Measurements from ENCODE around the gene TTC4. TPM values are rescaled to one million over a fixed set of nuclear protein-coding genes. Genes with fewer than 3 reads are reported as not detected.
A peak's percentile ranks its signal among the peaks of the same experiment; 100 is the strongest.

The TTC4 gene
- total RNA-seq, 4 donors from 2014 or later: 15.5 to 37.4 (median 24.6) TPM

GRCh38 chr1:54777431-54777830 is 61.8 kb downstream of the TTC4 start:
- no peak for ATAC-seq (ENCODE audit: low FRiP score)
- no peak for DNase-seq (ENCODE audit: low spot score)
- TF ChIP-seq CTCF (IDR thresholded peaks at IDR 0.05): no peak

- DNase-seq (ENCODE audit: low spot score) (no peak), ATAC-seq (ENCODE audit: low FRiP score) (no peak)
- TF ChIP-seq CTCF (IDR thresholded peaks at IDR 0.05): no peak
These were observed 65.5 kb downstream of the TTC4 start for GRCh38 chr1:54781023-54781723.

GRCh38 chr1:54782156-54782555 is 66.5 kb downstream of the TTC4 start:
- TF ChIP-seq CTCF (IDR thresholded peaks at IDR 0.05): no peak
- ATAC-seq (ENCODE audit: low FRiP score): no peak
- no peak for DNase-seq (ENCODE audit: low spot score)

- no peak for TF ChIP-seq CTCF (IDR thresholded peaks at IDR 0.05)
- no peak for DNase-seq (ENCODE audit: low spot score)
- ATAC-seq (ENCODE audit: low FRiP score): peak; percentile 8
These were observed 66.9 kb downstream of the TTC4 start for GRCh38 chr1:54782588-54782987.

GRCh38 chr1:54784066-54784465 is 68.4 kb downstream of the TTC4 start:
- no peak for TF ChIP-seq CTCF (IDR thresholded peaks at IDR 0.05)
- DNase-seq (ENCODE audit: low spot score) (no peak), ATAC-seq (ENCODE audit: low FRiP score) (no peak)

- ATAC-seq (ENCODE audit: low FRiP score) (no peak), DNase-seq (ENCODE audit: low spot score) (no peak)
- TF ChIP-seq CTCF (IDR thresholded peaks at IDR 0.05): no peak
These were observed 71.1 kb downstream of the TTC4 start for GRCh38 chr1:54786778-54787177.

- ATAC-seq (ENCODE audit: low FRiP score): no peak
- TF ChIP-seq CTCF (IDR thresholded peaks at IDR 0.05): no peak
- DNase-seq (ENCODE audit: low spot score): no peak
These were observed 71.9 kb downstream of the TTC4 start for GRCh38 chr1:54787604-54788003.

All from omental fat pad (tissue), 4 donors.